ENCODE results near the gene TRIM28.

The TRIM28 gene

DNA sequence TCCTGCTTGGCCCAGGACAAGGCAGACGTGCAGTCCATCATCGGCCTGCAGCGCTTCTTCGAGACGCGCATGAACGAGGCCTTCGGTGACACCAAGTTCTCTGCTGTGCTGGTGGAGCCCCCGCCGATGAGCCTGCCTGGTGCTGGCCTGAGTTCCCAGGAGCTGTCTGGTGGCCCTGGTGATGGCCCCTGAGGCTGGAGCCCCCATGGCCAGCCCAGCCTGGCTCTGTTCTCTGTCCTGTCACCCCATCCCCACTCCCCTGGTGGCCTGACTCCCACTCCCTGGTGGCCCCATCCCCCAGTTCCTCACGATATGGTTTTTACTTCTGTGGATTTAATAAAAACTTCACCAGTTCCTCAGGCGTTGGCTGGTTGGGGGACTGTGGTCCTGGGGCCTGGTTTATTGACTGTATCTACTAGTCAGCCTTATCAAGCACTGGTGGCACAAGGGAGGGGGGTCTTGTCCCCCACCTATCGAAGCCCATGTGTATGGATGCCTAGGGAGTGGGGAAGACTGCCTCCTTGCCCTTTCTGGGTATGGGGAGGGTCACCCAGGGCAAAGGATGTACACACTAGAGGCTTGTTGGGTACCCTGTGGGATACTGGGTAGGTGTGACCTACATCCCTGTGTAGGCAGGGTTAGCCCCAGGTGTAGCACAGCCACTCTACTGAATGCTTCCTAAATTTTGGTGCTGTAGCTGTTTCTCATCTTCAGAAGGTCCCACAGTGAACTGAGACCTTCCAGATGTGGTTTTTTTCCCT is 6.7 kb downstream of the TRIM28 start:
- no peak overlapping the region for H3K4me3 ChIP-seq (ENCODE audit: low read length)
- peak; percentile 15; the same call in 1 of the 2 replicates for TF ChIP-seq ZNF274 (IDR thresholded peaks at IDR 0.05; ENCODE audit: low read depth, low read length)

DNA sequence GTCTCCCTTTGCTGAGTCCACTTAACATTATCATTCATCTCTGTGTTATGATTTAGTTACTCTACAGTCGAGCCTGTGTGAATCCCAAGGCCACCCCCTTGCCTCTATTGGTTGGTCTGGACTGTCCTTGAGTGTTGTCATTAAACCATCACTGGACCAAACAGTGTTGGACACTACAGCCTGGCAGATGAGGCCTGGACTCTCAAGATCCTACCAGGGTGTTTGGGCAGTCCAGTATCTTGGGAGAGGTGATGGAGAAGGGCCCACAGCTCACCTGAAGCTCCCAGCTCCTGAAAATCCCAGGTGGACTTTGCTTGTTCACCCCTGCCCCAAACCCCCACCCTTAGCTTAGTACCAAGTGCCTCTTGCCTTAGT is 7.2 kb downstream of the TRIM28 start:
- H3K4me3 ChIP-seq (ENCODE audit: low read length), result no peak overlapping the region
- no peak for TF ChIP-seq ZNF274 (IDR thresholded peaks at IDR 0.05; ENCODE audit: low read depth, low read length)

DNA sequence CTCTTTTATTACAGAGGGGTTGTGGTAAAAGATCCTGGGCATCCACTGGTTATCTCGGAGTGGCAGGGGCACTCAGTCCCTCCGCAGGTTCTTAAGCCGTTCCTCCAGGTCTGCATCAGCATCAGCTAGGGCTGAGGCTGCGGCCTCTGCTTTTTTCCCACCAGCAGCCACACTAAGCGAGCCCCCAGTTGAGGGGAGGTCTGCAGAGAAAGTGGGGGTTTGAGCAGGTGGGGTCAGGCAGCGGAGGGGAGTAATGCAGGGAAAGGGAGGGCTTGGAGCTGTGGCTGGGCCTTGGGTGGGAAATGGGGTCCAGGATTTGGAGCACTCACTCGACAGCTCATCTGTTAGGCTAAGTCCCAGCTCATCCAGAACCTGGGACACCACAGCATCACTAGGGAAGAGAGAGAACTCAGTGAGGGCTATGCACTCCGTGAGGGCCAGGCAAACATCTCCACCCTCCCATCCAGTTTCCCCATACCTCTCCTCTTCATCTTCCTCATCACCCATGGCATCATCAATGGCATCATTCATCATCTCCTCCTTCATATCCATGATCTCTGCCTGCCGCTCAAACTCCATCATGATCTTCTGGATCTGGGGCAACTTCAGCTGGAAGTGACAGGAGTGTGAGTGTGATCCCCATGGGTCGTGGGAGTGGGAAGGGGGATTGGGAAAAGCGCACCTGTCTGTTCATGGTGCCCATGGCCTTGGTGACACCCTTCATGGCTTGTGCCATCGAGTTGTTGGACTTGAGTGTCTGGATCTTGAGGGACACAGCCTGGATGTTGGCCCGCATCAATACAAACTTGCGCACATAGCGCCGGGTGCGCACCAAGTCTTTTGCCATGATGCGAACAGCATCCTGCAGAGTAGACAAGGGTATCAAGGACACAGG is 8.0 kb downstream of the TRIM28 start:
- no peak for TF ChIP-seq ZNF274 (IDR thresholded peaks at IDR 0.05; ENCODE audit: low read depth, low read length)
- H3K4me3 ChIP-seq (ENCODE audit: low read length), result no peak overlapping the region

GRCh38 chr19:58552655-58553054 is 8.8 kb downstream of the TRIM28 start:
- no peak overlapping the region for H3K4me3 ChIP-seq (ENCODE audit: low read length)
- TF ChIP-seq ZNF274 (IDR thresholded peaks at IDR 0.05; ENCODE audit: low read depth, low read length), result no peak

- no peak for TF ChIP-seq ZNF274 (IDR thresholded peaks at IDR 0.05; ENCODE audit: low read depth, low read length)
- H3K4me3 ChIP-seq (ENCODE audit: low read length), result peak overlapping the region; percentile 78
Measured at GRCh38 chr19:58553799-58554493, 10.1 kb downstream of the TRIM28 start.

- no peak for TF ChIP-seq ZNF274 (IDR thresholded peaks at IDR 0.05; ENCODE audit: low read depth, low read length)
- peak within 1 kb of the TSS; percentile 78 for H3K4me3 ChIP-seq (ENCODE audit: low read length)
Measured at GRCh38 chr19:58554494-58555368, 10.9 kb downstream of the TRIM28 start, which contains the start of gene CHMP2A. CHMP2A (minus strand) TSS chr19:58555105; CDS start chr19:58554212, 893 bp downstream.

DNA sequence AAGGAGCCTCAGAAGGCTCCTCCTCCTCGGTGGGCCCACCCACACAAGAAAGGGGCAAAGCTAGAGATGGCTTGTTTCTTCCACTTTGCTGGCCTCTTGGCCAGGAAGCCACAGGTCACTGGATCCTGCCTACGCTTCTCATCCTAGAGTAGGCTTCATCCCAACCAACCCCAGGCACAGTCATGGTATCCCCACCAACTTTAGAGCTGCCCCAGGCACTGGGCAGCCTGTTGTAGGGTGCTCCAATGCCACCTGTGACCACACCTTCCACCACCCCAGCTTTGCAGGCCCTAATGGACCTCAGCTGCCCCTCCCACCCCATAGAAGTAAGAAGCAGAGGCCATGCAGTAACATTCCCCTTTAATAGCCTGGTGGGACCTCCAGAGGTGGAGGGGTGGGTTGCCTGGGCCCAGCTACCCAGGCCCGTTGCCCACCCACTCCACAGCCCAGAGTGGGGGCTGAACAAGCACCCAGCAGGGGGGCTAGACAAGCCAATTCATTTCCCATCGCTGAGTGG is 11.6 kb downstream of the TRIM28 start:
- no peak for TF ChIP-seq ZNF274 (IDR thresholded peaks at IDR 0.05; ENCODE audit: low read depth, low read length)
- H3K4me3 ChIP-seq (ENCODE audit: low read length), result peak overlapping the region; percentile 37; the same call in 1 of the 2 replicates

DNA sequence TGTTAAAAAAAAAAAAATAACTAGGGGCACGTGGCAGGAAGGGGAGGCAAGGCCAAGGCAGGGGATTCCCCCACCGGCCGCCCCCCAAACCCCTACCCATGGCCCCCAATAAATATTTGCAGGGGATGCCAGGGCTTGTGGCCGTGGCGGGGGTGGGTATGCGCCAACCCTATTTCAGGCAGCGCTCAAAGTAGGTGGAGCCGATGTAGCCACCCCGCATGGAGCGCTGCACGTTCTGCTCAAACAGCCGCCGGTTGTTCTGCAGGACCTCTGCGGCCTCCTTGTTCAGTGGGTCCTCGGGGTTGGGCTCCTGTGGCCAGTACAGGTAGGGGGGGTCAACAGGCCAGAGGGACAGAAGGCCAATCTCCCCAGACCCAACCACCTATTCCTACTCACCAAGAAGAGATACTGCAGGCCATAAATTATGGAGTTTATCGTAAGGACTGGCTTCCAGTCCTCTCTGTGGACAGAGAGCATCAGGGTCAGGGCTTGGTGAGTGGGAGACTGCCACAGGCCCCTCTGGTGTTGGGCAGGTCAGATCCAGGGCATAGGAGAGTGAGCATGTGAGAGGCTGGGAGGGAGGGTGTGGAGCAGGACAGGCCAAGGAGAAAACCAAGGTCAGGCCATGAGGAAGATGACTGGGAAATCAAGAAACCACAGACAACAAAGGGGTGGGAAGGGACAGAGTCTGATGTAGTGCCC is 12.2 kb downstream of the TRIM28 start:
- no peak for TF ChIP-seq ZNF274 (IDR thresholded peaks at IDR 0.05; ENCODE audit: low read depth, low read length)
- H3K4me3 ChIP-seq (ENCODE audit: low read length), result no peak overlapping the region; the same call in 1 of the 2 replicates

- H3K4me3 ChIP-seq (ENCODE audit: low read length), result peak overlapping the region; percentile 97; the same call in 1 of the 2 replicates
- no peak for TF ChIP-seq ZNF274 (IDR thresholded peaks at IDR 0.05; ENCODE audit: low read depth, low read length)
Measured at GRCh38 chr19:58556622-58557220, 12.9 kb downstream of the TRIM28 start.

DNA sequence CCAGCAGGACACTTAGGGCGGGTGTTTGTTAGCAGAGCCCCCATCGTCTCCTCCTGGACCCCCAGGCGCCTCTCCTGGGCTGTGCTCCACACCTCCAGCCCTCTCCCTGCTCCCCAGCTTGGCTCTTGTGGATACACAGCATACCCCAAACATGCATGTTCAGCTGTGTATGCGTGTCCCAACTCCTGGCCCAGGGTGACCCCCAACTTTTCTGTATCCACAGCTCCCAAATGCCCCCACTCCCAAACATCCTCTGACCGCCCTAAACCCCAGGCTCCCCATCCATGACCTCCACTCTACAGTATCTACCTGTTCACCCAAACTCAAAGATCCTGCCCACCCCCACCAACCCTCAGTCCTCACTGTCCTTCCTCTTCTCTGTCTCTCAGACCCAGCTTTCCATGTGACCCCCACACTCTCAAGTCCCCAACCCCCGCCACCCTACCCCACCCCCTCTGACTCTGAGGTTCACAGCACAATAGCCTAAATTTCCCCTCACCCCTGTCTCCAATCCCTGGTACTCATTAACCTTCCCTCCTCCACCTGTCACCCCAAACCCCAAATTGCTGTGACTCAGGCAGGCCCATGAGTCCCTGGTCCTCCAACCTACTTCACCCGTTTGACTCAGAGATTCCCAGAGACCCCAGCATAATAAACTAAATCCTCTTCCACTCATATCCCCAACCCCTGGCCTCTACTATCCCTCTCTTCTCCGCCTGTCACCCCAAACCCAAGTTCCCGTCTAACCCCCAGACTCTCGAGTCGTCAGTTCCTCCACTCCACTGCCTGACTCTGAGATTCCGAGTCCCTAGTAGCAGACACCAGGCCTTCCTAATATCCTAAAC is 13.6 kb downstream of the TRIM28 start:
- peak overlapping the region; percentile 97 for H3K4me3 ChIP-seq (ENCODE audit: low read length)
- TF ChIP-seq ZNF274 (IDR thresholded peaks at IDR 0.05; ENCODE audit: low read depth, low read length), result no peak

- H3K4me3 ChIP-seq (ENCODE audit: low read length), result peak within 1 kb of the TSS; percentile 97
- no peak for TF ChIP-seq ZNF274 (IDR thresholded peaks at IDR 0.05; ENCODE audit: low read depth, low read length)
Measured at GRCh38 chr19:58558066-58558622, 14.3 kb downstream of the TRIM28 start, which contains the start of gene UBE2M. UBE2M (minus strand) TSS chr19:58558611; CDS start chr19:58558381, 230 bp downstream.
